GM21576 (cell line): ENCODE measurements around the gene COQ8B.

Experiments used
- ATAC-seq: cut with Tn5 transposase; IDR thresholded peaks from one replicate; pipeline ENCODE4 v1.9.1; 2021; ENCODE audit warnings: mild to moderate bottlenecking, moderate library complexity; ENCODE audit not compliant: unreplicated experiment

COQ8B gene

GRCh38 chr19:40642051-40642706, 74.5 kb downstream of the COQ8B start:
- no peak for ATAC-seq
